ENCODE results near the gene CDH22. TPM values are rescaled to one million over a fixed set of nuclear protein-coding genes. Genes with fewer than 3 reads are reported as not detected.

Gene CDH22
- total and polyA plus RNA-seq, 2 experiments from 2014 or later: not detected

- Histone ChIP-seq H3K9me3 (ENCODE audit: low read depth) (no peaks in the 10 kb centered on the region), H3K4me1 (ENCODE audit: low read depth) (no peaks in the 10 kb centered on the region), H3K27me3 (no peaks in the 10 kb centered on the region), H3K27ac (no peak overlapping the region), H3K36me3 (no peaks in the 10 kb centered on the region), H3K4me3 (no peak overlapping the region)
- TF ChIP-seq CTCF (IDR thresholded peaks at IDR 0.05; ENCODE audit: low read depth, low read length): no peak
- no peak for DNase-seq (ENCODE audit: low read depth in 1 of 2, low spot score in 1 of 2)
Observed at GRCh38 chr20:46291401-46291800, 16.9 kb downstream of the CDH22 start.

GRCh38 chr20:46289432-46289831 lies 18.9 kb downstream of the CDH22 start:
- Histone ChIP-seq H3K27me3 (no peaks in the 10 kb centered on the region), H3K36me3 (no peaks in the 10 kb centered on the region), H3K27ac (no peak overlapping the region), H3K4me1 (ENCODE audit: low read depth) (no peaks in the 10 kb centered on the region), H3K9me3 (ENCODE audit: low read depth) (no peaks in the 10 kb centered on the region), H3K4me3 (no peak overlapping the region)
- TF ChIP-seq CTCF (IDR thresholded peaks at IDR 0.05; ENCODE audit: low read depth, low read length): no peak
- no peak for DNase-seq (ENCODE audit: low read depth in 1 of 2, low spot score in 1 of 2)

GRCh38 chr20:46286977-46287376 lies 21.3 kb downstream of the CDH22 start:
- no peak overlapping the region for H3K4me3 ChIP-seq
- TF ChIP-seq CTCF (IDR thresholded peaks at IDR 0.05; ENCODE audit: low read depth, low read length): no peak
- no peak for DNase-seq (ENCODE audit: low read depth in 1 of 2, low spot score in 1 of 2)

GRCh38 chr20:46286382-46286781 lies 21.9 kb downstream of the CDH22 start:
- H3K9me3 ChIP-seq (ENCODE audit: low read depth): no peaks in the 10 kb centered on the region
- H3K27ac ChIP-seq: no peak overlapping the region
- TF ChIP-seq CTCF (IDR thresholded peaks at IDR 0.05; ENCODE audit: low read depth, low read length): no peak
- H3K4me3 ChIP-seq: no peak overlapping the region
- H3K4me1 ChIP-seq (ENCODE audit: low read depth): no peaks in the 10 kb centered on the region
- no peaks in the 10 kb centered on the region for H3K36me3 ChIP-seq
- DNase-seq (ENCODE audit: low read depth in 1 of 2, low spot score in 1 of 2): no peak
- no peaks in the 10 kb centered on the region for H3K27me3 ChIP-seq

More at GRCh38 chr20:46286977-46287376, 21.3 kb downstream of the CDH22 start:
- Histone ChIP-seq H3K4me1 (ENCODE audit: low read depth) (no peaks in the 10 kb centered on the region), H3K27me3 (no peaks in the 10 kb centered on the region), H3K27ac (no peak overlapping the region), H3K9me3 (ENCODE audit: low read depth) (no peaks in the 10 kb centered on the region), H3K36me3 (no peaks in the 10 kb centered on the region)

DNA sequence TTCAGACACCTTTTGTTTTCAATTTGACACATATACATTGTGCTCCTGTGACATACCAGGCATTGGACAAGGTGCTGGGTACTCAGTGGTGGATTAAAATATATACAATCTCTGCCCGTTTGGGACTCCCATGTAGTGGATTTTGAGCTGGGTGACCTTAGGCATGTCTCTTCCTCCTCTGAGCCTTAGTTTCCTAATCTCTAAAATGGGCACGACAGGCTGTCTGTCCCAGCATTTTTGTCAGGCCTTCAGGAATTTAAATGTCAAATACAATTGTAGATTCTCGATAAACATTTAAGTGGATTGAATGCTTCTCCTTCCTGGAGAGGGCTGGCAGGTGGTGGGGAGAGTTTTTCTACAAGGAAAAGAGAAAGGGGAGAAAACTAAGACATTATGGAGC lies 22.6 kb downstream of the CDH22 start:
- Histone ChIP-seq H3K36me3 (no peaks in the 10 kb centered on the region), H3K27ac (no peak overlapping the region), H3K4me1 (ENCODE audit: low read depth) (no peaks in the 10 kb centered on the region), H3K9me3 (ENCODE audit: low read depth) (no peaks in the 10 kb centered on the region), H3K4me3 (no peak overlapping the region), H3K27me3 (no peaks in the 10 kb centered on the region)
- no peak for TF ChIP-seq CTCF (IDR thresholded peaks at IDR 0.05; ENCODE audit: low read depth, low read length)
- no peak for DNase-seq (ENCODE audit: low read depth in 1 of 2, low spot score in 1 of 2)

DNA sequence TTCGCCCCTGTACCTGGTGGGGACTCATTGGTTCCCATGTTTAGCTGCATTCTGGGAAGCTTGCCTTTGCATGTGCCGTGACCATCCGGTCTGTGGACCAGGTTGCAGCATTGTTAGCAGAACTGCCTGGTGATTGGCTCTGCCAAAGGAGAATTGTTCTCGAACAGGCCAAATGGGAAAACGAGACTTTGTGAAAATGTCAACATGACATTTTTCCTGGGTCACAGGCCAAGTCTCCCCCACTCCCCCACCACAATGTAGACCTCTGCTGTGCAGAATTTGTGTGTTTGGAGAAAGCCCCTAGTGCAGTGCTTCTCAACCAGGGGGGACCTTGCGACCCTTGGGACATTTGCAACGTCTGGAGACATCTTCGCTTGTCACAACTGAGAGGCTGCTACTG lies 23.2 kb downstream of the CDH22 start:
- no peak for DNase-seq (ENCODE audit: low read depth in 1 of 2, low spot score in 1 of 2)
- H3K27ac ChIP-seq: no peak overlapping the region
- no peaks in the 10 kb centered on the region for H3K27me3 ChIP-seq
- no peaks in the 10 kb centered on the region for H3K4me1 ChIP-seq (ENCODE audit: low read depth)
- H3K36me3 ChIP-seq: no peaks in the 10 kb centered on the region
- H3K9me3 ChIP-seq (ENCODE audit: low read depth): no peaks in the 10 kb centered on the region
- no peak for TF ChIP-seq CTCF (IDR thresholded peaks at IDR 0.05; ENCODE audit: low read depth, low read length)
- H3K4me3 ChIP-seq: no peak overlapping the region
